GM21619 (cell line): ENCODE measurements around the gene CDH11.

Experiments
- ATAC-seq: cut with Tn5 transposase; IDR thresholded peaks from one replicate; pipeline ENCODE4 v1.9.1; 2021; ENCODE audit not compliant: unreplicated experiment

CDH11 gene

GRCh38 chr16:65038100-65038499 lies 83.8 kb downstream of the CDH11 start:
- no peak for ATAC-seq

- ATAC-seq: no peak
These were observed 84.3 kb downstream of the CDH11 start for GRCh38 chr16:65037556-65037955.

GRCh38 chr16:65034915-65035314 lies 86.9 kb downstream of the CDH11 start:
- ATAC-seq: no peak

GRCh38 chr16:65032387-65032786 lies 89.5 kb downstream of the CDH11 start:
- ATAC-seq: no peak

- ATAC-seq: no peak
These were observed 97.1 kb downstream of the CDH11 start for GRCh38 chr16:65024767-65025178.

- ATAC-seq: no peak
These were observed 98.1 kb downstream of the CDH11 start for GRCh38 chr16:65023802-65024201.

- ATAC-seq: no peak
These were observed 99.8 kb downstream of the CDH11 start for GRCh38 chr16:65021852-65022595.

- no peak for ATAC-seq
These were observed 105.1 kb downstream of the CDH11 start for GRCh38 chr16:65016754-65017153.

GRCh38 chr16:65015599-65015998 lies 106.3 kb downstream of the CDH11 start:
- no peak for ATAC-seq

- ATAC-seq: no peak
These were observed 109.5 kb downstream of the CDH11 start for GRCh38 chr16:65012357-65012756.

GRCh38 chr16:65010125-65010524 lies 111.7 kb downstream of the CDH11 start:
- ATAC-seq: no peak

- ATAC-seq: no peak
These were observed 116.2 kb downstream of the CDH11 start for GRCh38 chr16:65005696-65006095.

- ATAC-seq: no peak
These were observed 117.3 kb downstream of the CDH11 start for GRCh38 chr16:65004570-65004969.

- ATAC-seq: no peak
These were observed 118.2 kb downstream of the CDH11 start for GRCh38 chr16:65003621-65004020.

- ATAC-seq: no peak
These were observed 119.6 kb downstream of the CDH11 start for GRCh38 chr16:65002265-65002664.

- ATAC-seq: no peak
These were observed 121.2 kb downstream of the CDH11 start for GRCh38 chr16:65000654-65001053.

GRCh38 chr16:64997751-64998150 lies 124.1 kb downstream of the CDH11 start:
- ATAC-seq: no peak

GRCh38 chr16:64997121-64997520 lies 124.7 kb downstream of the CDH11 start:
- no peak for ATAC-seq

GRCh38 chr16:64996641-64997040 lies 125.2 kb downstream of the CDH11 start:
- ATAC-seq: no peak

- ATAC-seq: no peak
These were observed 128.4 kb downstream of the CDH11 start for GRCh38 chr16:64993464-64993863.

GRCh38 chr16:64991001-64991400 lies 130.9 kb downstream of the CDH11 start:
- ATAC-seq: no peak

GRCh38 chr16:64990101-64990500 lies 131.8 kb downstream of the CDH11 start:
- ATAC-seq: no peak

GRCh38 chr16:64989050-64989449 lies 132.8 kb downstream of the CDH11 start:
- ATAC-seq: no peak
